Activated CD4-positive, alpha-beta T cell treated with anti-CD3 and anti-CD28 coated beads, Interleukin-2, amount 10 ng/mL, durations not matched to agents 7 days and 5 days (primary cell): ENCODE data around the gene FKBP10. TPM values are rescaled to one million over a fixed set of nuclear protein-coding genes. Genes with fewer than 3 reads are reported as not detected.

Source experiments
- CTCF ChIA-PET: fragments of 350-600 bp; sonication (Branson Sonifier 250); formaldehyde crosslinking; loops from one replicate; lab custom pipeline; 2021; ENCODE audit warnings: antibody characterized with exemption; lab: Charles Lee
- POLR2A ChIA-PET: fragments of 350-600 bp; sonication (Branson Sonifier 250); formaldehyde crosslinking; loops from one replicate; lab custom pipeline; 2021; ENCODE audit warnings: antibody characterized with exemption; lab: Charles Lee
- DNase-seq: peaks from one replicate; pipeline ENCODE4 v3.0.0-alpha.2; 2020
- H3K27ac Mint-ChIP-seq: one replicate; pipeline ENCODE4 v1.8.0; 2021; ENCODE audit warnings: mild to moderate bottlenecking, moderate library complexity, mixed read lengths
- H3K27me3 Mint-ChIP-seq: one replicate; pipeline ENCODE4 v1.8.0; 2021; ENCODE audit warnings: mixed read lengths
- H3K36me3 Mint-ChIP-seq: one replicate; pipeline ENCODE4 v1.8.0; 2021; ENCODE audit warnings: low read depth, mixed read lengths
- H3K4me1 Mint-ChIP-seq: one replicate; pipeline ENCODE4 v1.8.0; 2021; ENCODE audit warnings: mixed read lengths
- H3K4me3 Mint-ChIP-seq: one replicate; pipeline ENCODE4 v1.8.0; 2021; ENCODE audit warnings: mild to moderate bottlenecking, moderate library complexity, mixed read lengths
- H3K9me3 Mint-ChIP-seq: one replicate; pipeline ENCODE4 v1.8.0; 2021; ENCODE audit warnings: mixed read lengths
- total RNA-seq, 2 experiments: library from RNA; stranded (reverse); gene quantifications; one replicate each; pipeline ENCODE4 v1.2.3, GENCODE V29; 2021

The FKBP10 gene
- total RNA-seq, 2 experiments from 2014 or later, result 0.44 TPM; not detected in 1

GRCh38 chr17:41786227-41787020 lies 26.4 kb upstream of the FKBP10 start, which contains the start of gene JUP:
TSS of gene JUP (minus strand) at chr17:41786711. CDS start at chr17:41771854, 14,857 bp downstream.
- peak within 1 kb of the TSS; percentile 50 for H3K27ac Mint-ChIP-seq
- peak; percentile 89 for DNase-seq
- peaks cover 32% of the 10 kb centered on the region for H3K4me1 Mint-ChIP-seq
- CTCF ChIA-PET, result interaction anchor here (0.5 to 2.1 kb wide), 8 partner anchors 8 to 36 kb away, joined by 3 to 8 read pairs (median 4); partner anchors contain the start of gene P3H4
- H3K36me3 Mint-ChIP-seq, result no peaks in the 10 kb centered on the region
- peaks cover 37% of the 10 kb centered on the region for H3K27me3 Mint-ChIP-seq
- POLR2A ChIA-PET, result no interaction called here
- no peaks in the 10 kb centered on the region for H3K9me3 Mint-ChIP-seq
- H3K4me3 Mint-ChIP-seq, result peak within 1 kb of the TSS; percentile 56

- DNase-seq, result no peak
- Mint-ChIP-seq H3K4me1 (peaks cover 35% of the 10 kb centered on the region), H3K27me3 (peaks cover 34% of the 10 kb centered on the region), H3K36me3 (no peaks in the 10 kb centered on the region), H3K4me3 (peak overlapping the region; percentile 56), H3K27ac (peak overlapping the region; percentile 50), H3K9me3 (no peaks in the 10 kb centered on the region)
- ChIA-PET CTCF (interaction anchor here (0.9 to 2.1 kb wide), 7 partner anchors 9 to 25 kb away, joined by 3 to 8 read pairs (median 4); partner anchors contain the start of gene P3H4), POLR2A (no interaction called here)
Measured at GRCh38 chr17:41787021-41787418, 25.8 kb upstream of the FKBP10 start.

- Mint-ChIP-seq H3K36me3 (no peaks in the 10 kb centered on the region), H3K27ac (no peak overlapping the region), H3K4me3 (no peak overlapping the region), H3K4me1 (peaks cover 24% of the 10 kb centered on the region), H3K27me3 (peaks cover 7% of the 10 kb centered on the region), H3K9me3 (no peaks in the 10 kb centered on the region)
- DNase-seq, result no peak
- POLR2A ChIA-PET, result no interaction called here
- CTCF ChIA-PET, result no interaction called here
Measured at GRCh38 chr17:41792845-41793783, 19.7 kb upstream of the FKBP10 start.

DNA sequence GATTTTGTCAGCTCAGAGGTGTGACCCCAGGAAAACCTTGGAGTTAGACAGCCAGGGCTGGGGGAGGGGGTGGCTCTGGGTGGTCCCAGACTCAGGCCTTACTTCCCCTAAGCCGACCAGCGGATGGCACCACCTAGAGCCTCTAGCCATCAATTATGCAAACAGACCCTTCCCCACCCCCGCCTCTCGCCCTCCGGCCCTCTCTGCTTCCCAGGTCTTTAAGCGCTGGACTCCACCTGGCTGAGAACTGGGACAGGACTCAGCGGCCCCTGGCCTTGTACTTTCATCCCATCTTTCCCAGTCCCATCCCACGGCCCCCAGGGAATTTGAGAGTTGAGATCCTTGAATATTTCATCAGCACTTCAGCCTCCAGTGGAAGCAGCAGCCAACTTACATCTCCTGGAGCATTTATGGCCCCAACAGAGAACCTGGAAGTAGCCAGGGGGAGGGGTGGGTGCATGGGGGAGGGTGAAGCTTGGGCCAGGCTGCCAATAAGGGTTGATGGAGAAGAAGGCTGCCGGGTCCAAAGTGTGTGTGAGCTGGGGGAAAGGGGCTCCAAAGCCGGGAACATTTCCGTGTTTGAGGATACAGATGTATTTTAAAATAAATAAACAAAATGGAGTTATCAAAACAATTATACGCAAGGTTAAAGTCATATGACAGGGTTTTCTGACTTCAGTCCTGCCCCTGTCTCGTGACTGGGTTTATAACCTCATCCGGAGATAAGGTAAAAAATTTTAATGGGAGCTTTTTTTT lies 18.8 kb upstream of the FKBP10 start:
- Mint-ChIP-seq H3K4me3 (no peak overlapping the region), H3K27me3 (peaks cover 3% of the 10 kb centered on the region), H3K36me3 (no peaks in the 10 kb centered on the region), H3K27ac (no peak overlapping the region), H3K9me3 (no peaks in the 10 kb centered on the region), H3K4me1 (peaks cover 17% of the 10 kb centered on the region)
- POLR2A ChIA-PET, result interaction anchor here (0.6 kb wide), 1 partner anchor 106 kb away, joined by 3 read pairs; no protein-coding TSS in a partner anchor
- DNase-seq, result no peak
- CTCF ChIA-PET, result interaction anchor here (0.7 kb wide), 2 partner anchors 9 to 372 kb away, joined by 3 read pairs; no protein-coding TSS in a partner anchor

GRCh38 chr17:41794540-41794975 lies 18.2 kb upstream of the FKBP10 start:
- no peak overlapping the region for H3K4me3 Mint-ChIP-seq
- H3K36me3 Mint-ChIP-seq, result no peaks in the 10 kb centered on the region
- H3K27me3 Mint-ChIP-seq, result no peaks in the 10 kb centered on the region
- ChIA-PET CTCF (interaction anchor here (0.7 kb wide), 2 partner anchors 10 to 371 kb away, joined by 3 read pairs; no protein-coding TSS in a partner anchor), POLR2A (interaction anchor here (0.6 kb wide), 1 partner anchor 106 kb away, joined by 3 read pairs; no protein-coding TSS in a partner anchor)
- H3K4me1 Mint-ChIP-seq, result peaks cover 14% of the 10 kb centered on the region
- H3K9me3 Mint-ChIP-seq, result no peaks in the 10 kb centered on the region
- no peak for DNase-seq
- no peak overlapping the region for H3K27ac Mint-ChIP-seq

DNA sequence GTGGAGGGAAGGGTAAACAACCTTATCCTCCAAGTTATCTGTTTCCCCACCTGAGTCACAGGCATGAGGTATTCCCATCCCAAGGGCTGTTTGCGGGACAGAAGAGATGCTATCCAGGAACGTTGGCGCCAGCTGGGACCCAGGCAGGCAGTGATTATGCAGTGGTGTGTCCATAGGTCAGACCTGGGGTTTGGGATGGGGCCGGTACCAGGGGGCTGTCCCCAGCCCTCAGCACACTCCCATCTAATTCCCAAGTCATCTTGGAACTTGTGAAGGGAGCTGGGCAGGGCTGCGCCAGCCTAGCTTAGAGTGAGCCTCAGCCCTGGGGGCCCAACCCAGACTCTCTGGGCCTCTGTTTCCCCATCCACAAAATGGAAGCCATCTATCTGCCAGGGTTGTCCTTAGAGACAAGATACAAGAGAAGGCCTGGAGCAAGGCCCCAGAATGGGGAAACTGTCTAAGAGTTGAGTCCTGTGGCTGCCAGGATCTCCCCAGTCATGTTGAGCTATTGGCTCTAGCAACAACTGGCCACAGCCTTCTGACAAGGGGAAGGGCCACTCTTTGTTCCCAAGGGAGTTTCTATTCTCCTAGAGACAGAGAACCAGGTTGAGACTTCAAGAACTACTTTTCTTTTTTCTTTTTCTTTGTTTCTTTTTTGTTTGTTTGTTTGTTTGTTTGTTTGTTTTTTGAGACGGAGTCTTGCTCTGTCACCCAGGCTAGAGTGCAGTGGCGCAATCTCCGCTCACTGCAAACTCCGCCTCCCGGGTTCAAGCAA lies 16.5 kb upstream of the FKBP10 start:
- CTCF ChIA-PET, result interaction anchor here (0.6 to 1.0 kb wide), 2 partner anchors 10 to 150 kb away, joined by 3 to 4 read pairs; partner anchors contain the start of gene JUP
- Mint-ChIP-seq H3K27me3 (no peaks in the 10 kb centered on the region), H3K27ac (no peak overlapping the region), H3K36me3 (no peaks in the 10 kb centered on the region), H3K4me3 (no peak overlapping the region), H3K9me3 (no peaks in the 10 kb centered on the region), H3K4me1 (peaks cover 14% of the 10 kb centered on the region)
- DNase-seq, result no peak
- POLR2A ChIA-PET, result no interaction called here

DNA sequence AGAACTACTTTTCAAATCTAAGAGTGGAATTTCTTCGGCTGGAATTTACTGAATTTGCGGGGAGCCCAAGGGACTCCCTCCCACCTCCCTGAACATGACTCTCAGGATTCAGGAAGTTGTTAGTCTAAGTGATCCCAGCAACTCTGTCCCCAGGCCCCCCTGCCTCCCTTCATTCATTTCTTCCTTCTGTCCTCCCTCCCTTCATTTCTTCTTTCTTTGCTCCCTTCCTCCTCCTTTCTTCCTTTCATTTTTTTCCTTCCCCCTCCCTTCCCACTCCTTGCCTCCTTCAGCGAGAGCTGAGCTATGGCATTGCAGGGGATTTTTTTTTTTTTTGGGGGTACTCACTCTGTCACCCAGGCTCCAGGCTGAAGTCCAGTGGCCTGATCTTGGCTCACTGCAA lies 15.4 kb upstream of the FKBP10 start:
- Mint-ChIP-seq H3K4me1 (peaks cover 14% of the 10 kb centered on the region), H3K36me3 (no peaks in the 10 kb centered on the region), H3K27ac (no peak overlapping the region), H3K9me3 (no peaks in the 10 kb centered on the region), H3K27me3 (no peaks in the 10 kb centered on the region), H3K4me3 (no peak overlapping the region)
- CTCF ChIA-PET, result no interaction called here
- DNase-seq, result no peak
- POLR2A ChIA-PET, result no interaction called here

DNA sequence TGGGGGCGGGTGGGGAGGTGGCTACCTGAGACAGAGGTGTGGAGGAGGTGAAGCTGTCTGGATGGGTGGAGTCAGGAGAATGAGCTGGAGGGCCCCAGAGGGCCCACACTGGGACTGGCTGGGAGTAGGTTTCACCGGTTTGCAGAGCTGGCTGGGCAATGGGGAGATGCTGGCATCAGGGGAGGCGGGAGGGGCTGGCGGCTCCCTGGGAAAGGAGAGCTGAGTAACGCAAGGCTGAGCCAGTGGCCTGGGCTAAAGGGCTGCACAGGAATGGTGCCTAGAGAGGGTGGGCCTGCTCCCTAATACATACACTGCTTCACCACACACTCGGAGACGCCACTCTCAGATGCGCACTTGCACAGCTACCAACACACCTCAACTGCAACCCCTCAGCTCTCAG lies 13.4 kb upstream of the FKBP10 start:
- H3K27me3 Mint-ChIP-seq, result no peaks in the 10 kb centered on the region

DNA sequence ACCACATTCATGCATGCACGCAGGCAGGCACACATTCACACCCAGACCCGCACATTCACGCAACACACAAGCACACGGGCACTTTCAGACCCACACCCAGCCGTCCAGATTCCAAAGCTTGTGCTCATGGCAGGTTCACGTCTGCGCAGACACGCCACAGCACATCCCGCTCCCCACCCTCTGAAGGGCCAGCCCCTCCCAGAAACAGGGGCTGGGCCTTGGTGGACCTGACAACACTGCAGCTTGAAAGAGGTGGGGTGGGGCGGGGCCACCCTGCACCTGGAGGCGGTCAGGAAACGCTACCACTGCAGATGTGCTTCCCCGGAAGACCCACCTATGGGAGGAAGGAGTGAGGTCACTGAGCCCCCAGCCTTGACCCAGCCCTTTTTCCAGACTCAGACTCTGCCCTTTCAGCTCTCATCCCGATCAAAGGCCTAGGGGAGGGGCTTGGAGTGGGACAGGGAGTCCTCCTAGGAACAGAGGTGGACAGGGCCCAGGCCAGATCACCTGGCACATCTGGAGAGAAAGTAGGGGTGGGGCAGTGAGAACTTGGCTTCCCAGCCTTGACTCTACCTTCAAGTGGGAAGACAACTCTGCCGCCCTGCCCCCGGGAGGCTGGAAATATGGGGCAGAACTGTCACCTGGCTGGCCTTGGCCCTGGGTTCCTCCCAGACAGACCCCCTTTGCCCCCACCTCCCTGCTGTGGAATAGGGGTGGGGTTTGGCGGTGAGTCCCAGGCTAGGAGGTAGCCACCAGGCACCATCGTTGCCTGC lies 12.0 kb upstream of the FKBP10 start:
- POLR2A ChIA-PET, result interaction anchor here (0.6 kb wide), 1 partner anchor 233 kb away, joined by 3 read pairs; no protein-coding TSS in a partner anchor
- Mint-ChIP-seq H3K27me3 (no peaks in the 10 kb centered on the region), H3K4me3 (no peak overlapping the region), H3K9me3 (no peaks in the 10 kb centered on the region), H3K4me1 (peaks cover 11% of the 10 kb centered on the region), H3K36me3 (no peaks in the 10 kb centered on the region), H3K27ac (no peak overlapping the region)
- no peak for DNase-seq
- CTCF ChIA-PET, result interaction anchor here (0.6 to 1.7 kb wide), 11 partner anchors 10 to 233 kb away, joined by 3 to 8 read pairs (median 3); partner anchors contain the start of genes JUP and P3H4

More for the DNA sequence above, 13.4 kb upstream of the FKBP10 start:
- POLR2A ChIA-PET, result no interaction called here
- no peak overlapping the region for H3K4me3 Mint-ChIP-seq
- H3K4me1 Mint-ChIP-seq, result peaks cover 11% of the 10 kb centered on the region
- no peaks in the 10 kb centered on the region for H3K36me3 Mint-ChIP-seq
- H3K27ac Mint-ChIP-seq, result no peak overlapping the region
- DNase-seq, result no peak
- H3K9me3 Mint-ChIP-seq, result no peaks in the 10 kb centered on the region
- CTCF ChIA-PET, result interaction anchor here (1.0 to 1.4 kb wide), 5 partner anchors 9 to 69 kb away, joined by 3 to 5 read pairs (median 3); no protein-coding TSS in a partner anchor

DNA sequence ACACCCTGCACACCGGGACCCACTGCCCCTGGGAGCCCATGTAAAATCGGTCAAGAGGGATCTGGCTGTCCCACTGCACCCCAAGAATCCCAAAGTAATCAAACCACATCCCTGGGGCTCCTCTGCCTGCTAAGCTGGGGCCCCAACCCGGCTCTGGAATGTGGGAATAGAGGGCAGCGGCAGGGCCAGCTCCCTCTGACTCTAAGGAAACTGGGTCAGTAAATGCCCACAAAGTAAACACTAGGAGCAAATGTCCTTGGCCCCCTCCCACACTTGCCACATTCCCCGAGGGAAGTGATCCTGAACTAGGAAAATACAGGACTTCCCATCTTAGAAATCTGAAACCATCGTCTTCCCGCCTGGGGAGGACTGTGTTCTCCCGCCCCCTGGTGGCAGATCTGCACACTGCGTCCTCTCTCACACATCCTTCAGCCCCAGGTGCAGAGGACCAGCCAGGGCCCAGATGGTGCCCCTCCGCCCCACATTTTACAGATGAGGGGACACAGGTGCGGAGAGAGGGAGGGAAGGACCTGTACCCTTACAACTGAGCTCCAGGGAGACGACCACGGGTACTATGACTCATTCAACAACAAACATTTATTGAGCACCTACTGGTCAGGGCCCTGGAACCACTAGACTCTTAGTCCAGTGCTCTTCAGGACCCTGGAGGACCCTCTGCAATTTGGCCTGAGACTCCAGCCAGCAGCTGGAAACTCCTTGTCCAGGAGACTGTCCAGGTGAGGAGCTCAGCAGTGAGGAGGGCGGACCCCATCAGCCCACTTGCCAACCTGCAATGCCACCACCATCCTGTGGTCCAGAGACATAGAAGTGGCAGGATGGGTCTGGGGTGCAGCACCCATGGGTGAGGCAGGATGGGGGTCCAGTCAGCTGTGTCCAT lies 11.2 kb upstream of the FKBP10 start:
- Mint-ChIP-seq H3K4me3 (no peak overlapping the region), H3K27ac (no peak overlapping the region), H3K36me3 (no peaks in the 10 kb centered on the region), H3K4me1 (peaks cover 11% of the 10 kb centered on the region), H3K9me3 (no peaks in the 10 kb centered on the region), H3K27me3 (no peaks in the 10 kb centered on the region)
- POLR2A ChIA-PET, result no interaction called here
- peak; percentile 77 for DNase-seq
- CTCF ChIA-PET, result interaction anchor here (0.6 to 1.7 kb wide), 23 partner anchors 10 to 1954 kb away, joined by 3 to 8 read pairs (median 3); partner anchors contain the start of genes JUP, KLHL11 and P3H4
